Suprapubic skin (tissue), 3 donors: ENCODE results near the gene FCER2.

Experiments used
- POLR2A ChIP-seq, 2 donors: fragments of 450-650 bp; IDR thresholded peaks; one replicate each; pipeline ENCODE4 v1.6.1; 2017; ENCODE audit warnings: antibody characterized with exemption in 2 of 2, mild to moderate bottlenecking in 2 of 2, moderate library complexity in 2 of 2
- TF ChIP-seq, protein P1 (sequence below), 2 donors: fragments of 200-600 bp in 1 of 2; fragments of 450-650 bp in 1 of 2; sonication (generic) in 1 of 2; IDR thresholded peaks; one replicate each; pipeline ENCODE4 v1.5.1; 2016 to 2019; ENCODE audit warnings: antibody characterized with exemption in 2 of 2, mild to moderate bottlenecking in 1 of 2, moderate library complexity in 1 of 2

DNA sequence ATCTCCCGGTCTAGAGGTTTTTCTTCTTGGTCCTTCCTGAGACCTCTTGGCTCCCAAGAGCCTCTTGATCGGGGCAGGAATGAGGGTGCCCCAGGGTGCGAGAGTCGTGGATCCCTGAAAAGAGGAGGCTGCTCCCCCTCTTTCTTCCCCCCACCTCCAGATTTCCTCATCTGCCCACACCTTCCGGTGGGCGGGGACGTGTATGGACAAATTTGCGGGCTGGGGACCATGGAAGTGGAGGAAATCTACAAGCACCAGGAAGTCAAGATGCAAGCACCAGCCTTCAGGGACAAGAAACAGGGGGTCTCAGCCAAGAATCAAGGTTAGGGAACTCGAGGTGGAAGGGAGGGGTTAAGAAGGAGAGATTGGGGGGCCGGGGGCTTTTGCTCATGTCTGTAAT, 25.1 kb downstream of the FCER2 start, which contains the start of gene MCEMP1:
- TF ChIP-seq, protein P1, sequence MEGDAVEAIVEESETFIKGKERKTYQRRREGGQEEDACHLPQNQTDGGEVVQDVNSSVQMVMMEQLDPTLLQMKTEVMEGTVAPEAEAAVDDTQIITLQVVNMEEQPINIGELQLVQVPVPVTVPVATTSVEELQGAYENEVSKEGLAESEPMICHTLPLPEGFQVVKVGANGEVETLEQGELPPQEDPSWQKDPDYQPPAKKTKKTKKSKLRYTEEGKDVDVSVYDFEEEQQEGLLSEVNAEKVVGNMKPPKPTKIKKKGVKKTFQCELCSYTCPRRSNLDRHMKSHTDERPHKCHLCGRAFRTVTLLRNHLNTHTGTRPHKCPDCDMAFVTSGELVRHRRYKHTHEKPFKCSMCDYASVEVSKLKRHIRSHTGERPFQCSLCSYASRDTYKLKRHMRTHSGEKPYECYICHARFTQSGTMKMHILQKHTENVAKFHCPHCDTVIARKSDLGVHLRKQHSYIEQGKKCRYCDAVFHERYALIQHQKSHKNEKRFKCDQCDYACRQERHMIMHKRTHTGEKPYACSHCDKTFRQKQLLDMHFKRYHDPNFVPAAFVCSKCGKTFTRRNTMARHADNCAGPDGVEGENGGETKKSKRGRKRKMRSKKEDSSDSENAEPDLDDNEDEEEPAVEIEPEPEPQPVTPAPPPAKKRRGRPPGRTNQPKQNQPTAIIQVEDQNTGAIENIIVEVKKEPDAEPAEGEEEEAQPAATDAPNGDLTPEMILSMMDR (IDR thresholded peaks at IDR 0.05): no peak
- TF ChIP-seq POLR2A (IDR thresholded peaks at IDR 0.05): no peak
